Dendritic cell treated with granulocyte-macrophage colony-stimulating factor and Interleukin-4, amounts not matched to agents 40 ng/mL and 50 ng/mL, for 4 days (primary cell): ENCODE results near the gene TCF3.

Experiments
- H3K27ac Mint-ChIP-seq: one replicate; pipeline ENCODE4 v1.8.0; 2022; ENCODE audit warnings: mild to moderate bottlenecking, mixed read lengths
- H3K27me3 Mint-ChIP-seq: one replicate; pipeline ENCODE4 v1.8.0; 2022; ENCODE audit warnings: mild to moderate bottlenecking, mixed read lengths
- H3K36me3 Mint-ChIP-seq: one replicate; pipeline ENCODE4 v1.8.0; 2022; ENCODE audit warnings: low read depth, mixed read lengths
- H3K4me1 Mint-ChIP-seq: one replicate; pipeline ENCODE4 v1.8.0; 2022; ENCODE audit warnings: low read depth, mixed read lengths
- H3K4me3 Mint-ChIP-seq: one replicate; pipeline ENCODE4 v1.8.0; 2022; ENCODE audit warnings: mild to moderate bottlenecking, moderate library complexity, mixed read lengths
- H3K9me3 Mint-ChIP-seq: one replicate; pipeline ENCODE4 v1.8.0; 2022; ENCODE audit warnings: mixed read lengths
- intact Hi-C: fragments of 100-400 bp; cut with micrococcal nuclease; formaldehyde crosslinking; loops from one replicate; pipeline ENCODE4 v1.15.0; 2022

Gene TCF3

GRCh38 chr19:1561236-1561842 is 91.1 kb downstream of the TCF3 start:
- Mint-ChIP-seq H3K27ac (no peak overlapping the region), H3K4me3 (no peak overlapping the region), H3K36me3 (peaks cover 6% of the 10 kb centered on the region), H3K4me1 (peaks cover 11% of the 10 kb centered on the region), H3K9me3 (no peaks in the 10 kb centered on the region), H3K27me3 (peaks cover 24% of the 10 kb centered on the region)
- intact Hi-C loops: no loop called here

GRCh38 chr19:1560286-1560882 is 92.0 kb downstream of the TCF3 start:
- intact Hi-C loops: no loop called here
- Mint-ChIP-seq H3K9me3 (no peaks in the 10 kb centered on the region), H3K4me1 (peaks cover 11% of the 10 kb centered on the region), H3K4me3 (no peak overlapping the region), H3K27me3 (peaks cover 17% of the 10 kb centered on the region), H3K36me3 (peaks cover 16% of the 10 kb centered on the region), H3K27ac (no peak overlapping the region)
